Measurements from ENCODE around the gene CDIP1. TPM values are rescaled to one million over a fixed set of nuclear protein-coding genes. Genes with fewer than 3 reads are reported as not detected.

CDIP1 gene
- total RNA-seq, 1 donor from 2014 or later: 12.9 TPM

GRCh38 chr16:4507588-4508345, 30.8 kb downstream of the CDIP1 start:
- Mint-ChIP-seq H3K4me3 (no peak overlapping the region), H3K4me1 (peaks cover 35% of the 10 kb centered on the region), H3K9me3 (no peaks in the 10 kb centered on the region), H3K27me3 (no peaks in the 10 kb centered on the region), H3K36me3 (ENCODE audit: low read depth) (peaks cover 52% of the 10 kb centered on the region), H3K27ac (no peak overlapping the region)
- DNase-seq (no peak), ATAC-seq (ENCODE audit: low read depth) (no peak)
- intact Hi-C loops (cut with micrococcal nuclease): loop anchor here (2.0 to 5.0 kb wide), 4 partner anchors 340 to 585 kb away; partner anchors contain the start of genes GLYR1, NAGPA and UBN1
- no peak for TF ChIP-seq CTCF (IDR thresholded peaks at IDR 0.05)
- ChIA-PET CTCF (interaction anchor here (0.9 to 5.2 kb wide), 10 partner anchors 29 to 143 kb away, joined by 3 to 116 read pairs (median 10); partner anchors contain the start of genes HMOX2, MGRN1 and UBALD1), POLR2A (interaction anchor here (3.4 kb wide), 1 partner anchor 41 kb away, joined by 18 read pairs; no protein-coding TSS in a partner anchor)

- ChIA-PET POLR2A (interaction anchor here (0.5 to 3.4 kb wide), 9 partner anchors 20 to 118 kb away, joined by 3 to 21 read pairs (median 12); partner anchors contain the start of genes CDIP1, MGRN1 and NMRAL1), CTCF (interaction anchor here (0.7 to 5.2 kb wide), 12 partner anchors 12 to 144 kb away, joined by 3 to 116 read pairs (median 8); partner anchors contain the start of genes HMOX2, MGRN1 and UBALD1)
- peaks cover 38% of the 10 kb centered on the region for H3K36me3 Mint-ChIP-seq (ENCODE audit: low read depth)
- intact Hi-C loops (cut with micrococcal nuclease): loop anchor here (1.0 to 5.0 kb wide), 10 partner anchors 30 to 586 kb away; partner anchors contain the start of genes CDIP1, GLYR1, HMOX2 and MGRN1
- DNase-seq (peak; percentile 31), ATAC-seq (ENCODE audit: low read depth) (peak; percentile 39)
- peak overlapping the region; percentile 29 for H3K4me3 Mint-ChIP-seq
- no peaks in the 10 kb centered on the region for H3K9me3 Mint-ChIP-seq
- peaks cover 40% of the 10 kb centered on the region for H3K4me1 Mint-ChIP-seq
- peak; percentile 46 for TF ChIP-seq CTCF (IDR thresholded peaks at IDR 0.05)
- peak overlapping the region; percentile 93 for H3K27ac Mint-ChIP-seq
- no peaks in the 10 kb centered on the region for H3K27me3 Mint-ChIP-seq
Observed at GRCh38 chr16:4506450-4506849, 32.1 kb downstream of the CDIP1 start.

GRCh38 chr16:4505356-4506147, 33.0 kb downstream of the CDIP1 start:
- Mint-ChIP-seq H3K36me3 (ENCODE audit: low read depth) (peaks cover 30% of the 10 kb centered on the region), H3K9me3 (no peaks in the 10 kb centered on the region), H3K27ac (peak overlapping the region; percentile 93), H3K4me1 (peaks cover 42% of the 10 kb centered on the region), H3K4me3 (peak overlapping the region; percentile 29), H3K27me3 (no peaks in the 10 kb centered on the region)
- ChIA-PET POLR2A (interaction anchor here (0.5 to 3.4 kb wide), 17 partner anchors 11 to 528 kb away, joined by 3 to 23 read pairs (median 4); partner anchors contain the start of genes CDIP1, CORO7, HMOX2 and MGRN1), CTCF (interaction anchor here (0.6 to 5.2 kb wide), 17 partner anchors 9 to 450 kb away, joined by 3 to 116 read pairs (median 5); partner anchors contain the start of genes ANKS3, CDIP1, DNAAF8 and HMOX2)
- ATAC-seq (ENCODE audit: low read depth) (peak; percentile 95), DNase-seq (peak; percentile 63)
- intact Hi-C loops (cut with micrococcal nuclease): loop anchor here (1.0 to 5.0 kb wide), 10 partner anchors 29 to 587 kb away; partner anchors contain the start of genes CDIP1, GLYR1, HMOX2 and MGRN1
- no peak for TF ChIP-seq CTCF (IDR thresholded peaks at IDR 0.05)

GRCh38 chr16:4501071-4501478, 37.5 kb downstream of the CDIP1 start:
- Mint-ChIP-seq H3K9me3 (no peaks in the 10 kb centered on the region), H3K27me3 (no peaks in the 10 kb centered on the region), H3K4me1 (peaks cover 39% of the 10 kb centered on the region), H3K36me3 (ENCODE audit: low read depth) (peaks cover 13% of the 10 kb centered on the region), H3K4me3 (no peak overlapping the region), H3K27ac (no peak overlapping the region)
- DNase-seq: no peak
- ChIA-PET POLR2A (interaction anchor here (1.5 kb wide), 1 partner anchor 24 kb away, joined by 8 read pairs; the partner anchor contains the start of gene HMOX2), CTCF (interaction anchor here (1.2 kb wide), 1 partner anchor 98 kb away, joined by 3 read pairs; no protein-coding TSS in a partner anchor)
- intact Hi-C loops (cut with micrococcal nuclease): no loop called here
- TF ChIP-seq CTCF (IDR thresholded peaks at IDR 0.05): no peak
- no peak for ATAC-seq (ENCODE audit: low read depth)
